ENCODE data around the gene GNE.
"Not testable (repeated sequence)": the region's sequence is repeated elsewhere in the genome, so short reads cannot be mapped to it uniquely, and the experiment has no call there.

Gene GNE, protein sequence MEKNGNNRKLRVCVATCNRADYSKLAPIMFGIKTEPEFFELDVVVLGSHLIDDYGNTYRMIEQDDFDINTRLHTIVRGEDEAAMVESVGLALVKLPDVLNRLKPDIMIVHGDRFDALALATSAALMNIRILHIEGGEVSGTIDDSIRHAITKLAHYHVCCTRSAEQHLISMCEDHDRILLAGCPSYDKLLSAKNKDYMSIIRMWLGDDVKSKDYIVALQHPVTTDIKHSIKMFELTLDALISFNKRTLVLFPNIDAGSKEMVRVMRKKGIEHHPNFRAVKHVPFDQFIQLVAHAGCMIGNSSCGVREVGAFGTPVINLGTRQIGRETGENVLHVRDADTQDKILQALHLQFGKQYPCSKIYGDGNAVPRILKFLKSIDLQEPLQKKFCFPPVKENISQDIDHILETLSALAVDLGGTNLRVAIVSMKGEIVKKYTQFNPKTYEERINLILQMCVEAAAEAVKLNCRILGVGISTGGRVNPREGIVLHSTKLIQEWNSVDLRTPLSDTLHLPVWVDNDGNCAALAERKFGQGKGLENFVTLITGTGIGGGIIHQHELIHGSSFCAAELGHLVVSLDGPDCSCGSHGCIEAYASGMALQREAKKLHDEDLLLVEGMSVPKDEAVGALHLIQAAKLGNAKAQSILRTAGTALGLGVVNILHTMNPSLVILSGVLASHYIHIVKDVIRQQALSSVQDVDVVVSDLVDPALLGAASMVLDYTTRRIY
- 25.8 to 53.5 (median 34.7) reads per million in 17 experiments for total RNA-seq

DNA sequence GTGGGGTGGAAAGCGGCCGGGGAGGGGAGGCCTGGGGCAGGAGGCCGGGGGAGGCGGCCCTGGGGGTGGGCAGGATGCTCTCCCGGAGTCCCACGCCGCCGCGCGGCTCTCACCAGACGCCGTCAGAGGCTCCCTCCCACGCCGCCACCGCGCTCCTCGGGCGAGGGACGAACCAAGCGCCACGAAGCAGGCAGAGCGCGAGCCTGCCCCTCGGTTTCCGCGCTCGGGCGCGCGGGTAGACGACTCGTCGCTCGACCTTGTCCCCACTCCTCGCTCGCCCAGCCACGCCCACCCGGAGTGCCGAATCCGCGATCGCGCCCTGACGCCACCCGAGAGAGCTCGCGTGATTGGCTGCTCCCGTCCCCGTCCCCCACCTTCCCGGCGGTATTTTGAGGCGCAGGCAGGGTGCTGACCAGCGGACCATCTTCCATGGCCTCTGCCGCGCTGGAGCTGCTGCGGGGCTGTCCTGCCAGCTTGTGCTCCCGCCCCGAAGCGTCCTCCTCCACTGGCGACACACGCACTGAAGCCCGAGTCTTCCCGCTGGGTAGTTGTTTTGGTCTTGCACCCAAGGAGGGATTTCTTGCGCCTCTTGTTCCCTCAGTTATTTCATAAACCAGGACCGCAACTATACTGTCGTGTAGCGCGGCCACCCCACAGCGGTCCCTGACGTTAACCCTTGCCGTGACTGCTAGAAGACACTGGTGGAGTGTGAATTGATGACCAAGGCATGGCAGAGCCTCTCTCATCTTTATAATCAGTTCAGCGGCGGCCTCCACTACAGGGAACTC, at the start of gene GNE:
GNE (minus strand) TSS at position 241 of the 788 bp plus-strand sequence. CDS start 9,093 bp downstream, outside the sequence.
- peak; percentile 98 to 99 (median 98) for DNase-seq

DNA sequence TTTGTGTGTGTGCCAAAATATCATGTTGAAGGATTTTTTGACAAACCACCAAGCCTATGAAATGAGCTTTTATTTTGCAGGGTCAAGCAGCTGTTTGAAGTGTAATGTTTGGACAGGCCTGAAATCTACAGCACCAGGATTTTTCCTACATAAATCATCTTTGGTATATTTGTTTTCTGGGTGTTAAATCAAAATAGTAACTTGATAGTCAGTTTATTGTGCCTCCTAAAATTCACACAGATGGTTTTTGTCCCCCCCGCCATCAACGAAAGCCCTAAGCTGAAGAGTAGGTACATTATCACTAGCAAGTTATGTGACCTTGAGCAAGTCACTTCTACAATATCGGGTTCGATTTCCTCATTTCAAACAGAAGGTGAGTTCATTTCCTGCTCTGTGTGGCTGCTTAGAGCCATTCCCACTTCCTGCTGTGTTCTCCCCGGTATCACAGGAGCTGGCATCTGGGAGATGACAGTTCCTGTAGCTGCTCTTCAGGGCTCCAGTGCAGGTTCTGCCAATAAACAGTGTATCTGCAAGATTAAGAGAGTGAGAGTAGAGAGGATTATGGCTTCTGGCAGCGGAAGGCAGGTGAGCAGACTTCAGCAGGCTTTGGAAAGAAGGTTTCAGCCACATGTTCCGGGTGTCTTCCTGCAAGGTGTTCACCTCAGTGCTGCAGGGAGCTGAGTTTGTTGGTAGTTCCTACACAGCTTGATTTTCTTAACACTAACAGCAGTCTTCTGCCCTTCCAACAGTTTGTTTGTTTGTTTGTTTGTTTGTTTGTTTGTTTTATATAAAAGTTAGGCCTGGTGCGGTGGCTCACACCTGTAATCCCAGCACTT, 48.4 kb upstream of the GNE start:
- DNase-seq = no peak

DNA sequence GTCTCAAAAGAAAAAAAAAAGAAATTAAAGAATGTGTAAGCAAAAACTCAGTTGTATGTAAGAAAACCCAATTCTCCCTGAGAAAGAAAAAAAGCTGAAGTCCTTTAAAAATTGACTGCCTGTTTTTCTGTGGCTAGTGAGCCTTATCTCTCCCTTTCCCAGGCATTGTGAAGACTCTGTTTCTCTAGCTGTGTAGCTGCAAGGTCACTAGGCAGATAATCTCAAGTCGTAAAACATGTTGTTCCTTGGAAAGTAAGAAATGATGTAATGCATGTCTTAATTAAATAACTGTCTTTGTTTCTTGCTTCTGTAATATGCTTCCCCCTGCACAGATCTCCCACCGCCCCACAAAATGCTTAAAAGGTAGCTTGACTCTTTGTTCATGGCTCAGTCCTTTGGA, 46.1 kb upstream of the GNE start:
- DNase-seq = not testable (repeated sequence)

DNA sequence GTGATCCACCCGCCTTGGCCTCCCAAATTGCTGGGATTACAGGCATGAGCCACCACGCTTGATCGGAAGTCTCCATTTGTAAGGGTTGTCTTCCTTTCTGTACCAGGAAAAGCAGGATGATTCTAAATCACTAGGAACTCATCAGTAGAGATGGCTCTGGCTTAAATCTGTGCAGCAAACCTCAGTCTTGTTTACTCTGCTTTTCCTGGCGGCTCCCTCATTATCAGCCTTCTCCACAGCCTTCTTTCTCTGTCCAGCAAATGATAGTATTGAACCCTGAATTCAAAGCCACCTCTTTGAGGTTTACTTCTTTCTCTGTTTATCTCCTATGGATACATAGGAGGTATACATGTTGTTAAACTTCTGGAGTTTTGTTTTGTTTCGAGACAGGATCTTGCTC, 43.0 kb upstream of the GNE start:
- DNase-seq = no peak

DNA sequence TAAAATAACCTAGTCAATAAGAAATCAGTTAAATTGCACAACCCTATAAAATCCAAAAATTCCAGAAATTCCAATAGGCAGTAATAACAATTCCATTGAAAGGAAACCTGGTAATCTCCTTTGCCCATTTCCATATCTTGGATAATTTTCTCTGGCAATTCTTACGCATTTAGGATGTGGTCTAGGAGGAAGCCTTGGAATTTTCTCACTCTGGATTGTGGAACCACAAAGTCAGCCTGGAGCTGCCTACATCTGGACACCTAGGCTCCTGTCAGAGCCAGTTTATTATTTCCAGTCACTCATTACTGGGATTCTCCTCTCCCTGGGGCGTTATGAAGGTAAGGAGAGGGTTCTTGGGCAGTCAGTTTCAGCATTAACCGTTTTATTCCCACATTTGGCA, 40.3 kb upstream of the GNE start:
- DNase-seq = no peak

DNA sequence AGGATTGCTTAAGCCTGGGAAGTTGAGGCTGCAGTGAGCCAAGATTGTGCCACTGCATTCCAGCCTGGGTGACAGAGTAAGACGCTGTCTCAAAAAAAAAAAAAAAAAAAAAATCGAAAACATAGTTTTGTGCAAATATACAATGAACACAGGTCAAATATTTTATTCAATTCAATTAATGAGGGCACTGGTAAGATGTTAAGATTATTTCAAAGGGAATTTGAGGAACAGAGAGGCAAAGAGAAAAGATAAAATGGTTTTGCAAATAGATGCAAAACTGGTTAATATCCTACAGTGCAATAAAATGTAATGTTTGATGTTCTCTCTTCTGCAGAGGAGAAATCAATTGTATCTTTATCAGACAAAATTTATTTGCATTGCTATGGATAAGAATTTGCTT, 39.5 kb upstream of the GNE start:
- DNase-seq = no peak

DNA sequence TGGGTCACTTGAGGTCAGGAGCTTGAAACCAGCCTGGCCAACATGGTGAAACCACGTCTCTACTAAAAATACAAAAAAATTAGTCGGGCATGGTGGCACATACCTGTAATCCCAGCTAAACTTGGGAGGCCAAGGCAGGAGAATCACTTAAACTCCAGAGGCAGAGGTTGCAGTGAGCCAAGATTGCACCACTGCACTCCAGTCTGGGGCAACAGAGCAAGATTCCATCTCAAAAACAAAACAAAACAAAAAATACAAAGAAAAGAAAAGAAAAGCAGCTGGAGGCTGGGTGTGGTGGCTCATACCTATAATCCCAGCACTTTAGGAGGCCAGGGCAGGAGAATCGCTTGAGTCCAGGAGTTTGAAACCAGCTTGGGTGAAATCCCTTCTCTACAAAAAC, 36.7 kb upstream of the GNE start:
- not testable (repeated sequence) for DNase-seq

DNA sequence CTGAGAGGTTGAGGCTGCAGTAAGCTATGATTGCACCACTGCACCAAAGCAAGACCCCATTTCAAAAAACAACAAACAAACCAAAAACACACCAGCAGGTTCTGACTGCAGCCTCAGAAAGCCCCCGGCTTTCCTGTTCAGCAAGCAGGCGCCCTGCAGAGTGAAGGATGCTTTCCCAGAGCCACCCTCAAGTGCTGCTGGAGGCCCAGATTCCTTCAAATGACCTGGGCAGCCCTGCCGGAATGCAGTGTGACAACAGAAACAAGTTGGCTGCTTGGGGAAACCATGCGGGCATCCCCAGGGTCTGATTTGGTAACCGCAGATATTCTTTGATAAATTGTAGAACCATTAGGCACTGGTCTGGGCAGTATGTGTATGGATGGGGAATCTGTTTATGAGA, 35.7 kb upstream of the GNE start:
- DNase-seq = no peak

DNA sequence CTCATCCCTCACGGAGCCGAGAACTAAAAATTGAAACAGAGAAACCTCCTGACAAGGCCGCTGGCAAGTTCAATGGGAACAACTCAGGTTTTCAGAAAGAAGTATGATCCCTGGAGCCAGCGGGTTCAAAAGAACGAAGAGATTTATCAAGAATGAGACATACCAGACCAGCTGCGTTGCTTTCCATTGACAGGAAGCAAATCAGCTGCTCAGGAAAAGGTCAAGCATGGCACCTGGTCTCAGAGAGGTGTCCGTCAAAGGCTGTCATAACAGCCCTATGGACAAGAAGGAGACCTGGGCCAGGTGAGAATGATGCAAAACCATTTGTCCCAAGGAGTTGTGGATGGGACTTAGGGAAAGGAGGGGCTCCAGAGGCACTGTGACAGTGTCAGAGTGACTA, 34.9 kb upstream of the GNE start:
- DNase-seq = no peak

DNA sequence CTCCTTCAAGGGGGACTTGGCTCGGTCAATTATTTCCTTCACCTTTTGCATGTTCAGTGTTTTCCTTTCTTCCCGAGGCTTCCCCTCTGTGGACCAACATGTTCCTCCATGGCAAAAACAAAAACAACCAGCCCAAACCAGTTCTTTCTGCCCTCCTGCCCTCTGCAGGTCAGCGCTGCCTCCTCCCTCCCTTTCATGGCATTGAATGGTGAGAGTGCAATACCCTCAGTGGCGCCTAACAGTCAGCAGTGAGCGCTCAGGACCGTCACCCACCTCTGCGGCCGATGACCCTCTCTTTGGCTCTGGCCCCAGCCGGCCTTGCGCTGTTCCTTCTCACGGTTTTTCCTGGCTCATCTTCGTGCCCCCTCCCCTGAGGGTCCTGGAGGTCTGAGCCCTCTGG, 34.4 kb upstream of the GNE start:
- DNase-seq = no peak

DNA sequence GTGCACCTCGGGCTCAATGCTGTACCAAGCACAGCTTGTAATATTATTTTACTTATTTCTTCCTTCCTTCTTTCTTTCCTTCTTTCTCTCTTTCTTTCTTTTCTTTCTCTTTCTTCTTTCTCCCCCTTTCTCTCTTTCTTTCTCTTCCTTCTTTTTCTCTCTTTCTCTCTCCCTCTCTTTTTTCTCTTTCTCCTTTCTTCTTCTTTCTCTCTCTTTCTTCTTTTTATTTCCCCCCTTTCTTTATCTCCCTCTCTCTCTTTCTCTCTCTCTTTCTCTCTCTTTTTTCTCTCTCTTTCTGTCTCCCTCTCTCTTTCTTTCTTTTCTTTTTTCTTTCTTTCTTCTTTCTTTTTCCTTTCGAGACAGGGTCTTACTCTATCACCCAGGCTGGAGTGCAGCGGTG, 32.7 kb upstream of the GNE start:
- no peak for DNase-seq

DNA sequence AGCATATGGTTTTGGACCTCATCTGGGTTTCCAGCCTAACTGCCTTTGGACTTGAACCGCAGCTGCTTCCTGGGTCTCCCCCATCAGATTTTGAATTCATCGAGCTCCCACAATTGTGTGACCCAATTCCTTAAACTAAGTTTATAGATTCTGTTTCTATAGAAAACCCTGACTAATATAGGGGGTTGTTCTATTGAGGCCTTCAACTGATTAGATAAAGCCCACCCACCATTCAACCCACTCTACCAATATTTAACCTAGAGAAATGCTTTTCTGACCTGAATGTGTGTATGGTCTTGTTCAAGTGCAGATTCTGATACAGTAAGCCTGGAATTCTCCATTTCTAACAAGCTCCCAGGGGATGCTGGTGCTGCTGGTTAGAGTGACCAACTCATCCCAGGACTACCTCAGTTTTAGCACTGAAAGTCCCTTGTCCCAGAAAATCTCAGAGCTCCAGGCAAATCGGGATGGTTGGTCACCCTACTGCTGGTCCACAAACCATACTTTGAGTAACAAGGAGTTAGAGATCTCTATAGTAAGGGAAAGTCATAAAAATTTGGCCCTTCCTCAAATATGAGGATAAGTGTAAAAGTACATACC, 31.7 kb upstream of the GNE start:
- no peak for DNase-seq

DNA sequence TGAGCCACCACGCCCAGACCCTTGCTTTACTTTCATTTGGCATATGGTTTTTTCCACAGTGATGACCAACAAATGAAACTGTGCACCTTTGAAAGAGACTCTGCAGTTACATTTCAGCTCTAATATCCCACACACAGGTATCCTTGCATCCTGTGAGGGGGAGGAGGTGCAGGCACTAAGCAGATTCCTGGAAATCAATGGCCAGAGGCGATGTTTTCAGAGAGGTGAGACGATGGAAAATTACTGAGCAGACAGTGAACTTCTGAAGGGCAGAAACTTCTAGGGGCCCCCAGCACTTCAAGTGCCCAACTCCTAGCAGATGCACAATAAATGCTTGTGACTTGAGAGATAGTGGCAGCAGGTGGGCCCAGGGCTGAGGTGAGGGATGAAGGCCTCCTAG, 29.8 kb upstream of the GNE start:
- DNase-seq = no peak

DNA sequence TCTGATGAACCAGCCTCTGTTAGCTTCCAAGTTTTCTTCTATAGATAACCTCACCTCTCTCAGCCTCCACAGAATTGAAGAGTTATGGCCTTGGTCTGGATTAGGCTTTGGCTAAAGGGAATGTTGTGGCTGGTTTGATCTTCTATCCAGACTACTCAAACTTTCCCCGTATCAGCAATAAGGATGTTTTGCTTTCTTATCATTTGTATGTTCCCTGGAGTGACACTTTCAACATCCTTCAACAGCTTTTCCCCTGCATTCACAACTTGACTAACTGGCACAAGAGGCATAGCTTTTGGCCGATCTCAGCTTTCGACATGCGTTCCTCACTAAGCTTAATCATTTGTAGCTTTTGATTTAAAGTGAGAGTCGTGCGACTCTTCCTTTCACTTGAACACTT, 28.1 kb upstream of the GNE start:
- DNase-seq = no peak

DNA sequence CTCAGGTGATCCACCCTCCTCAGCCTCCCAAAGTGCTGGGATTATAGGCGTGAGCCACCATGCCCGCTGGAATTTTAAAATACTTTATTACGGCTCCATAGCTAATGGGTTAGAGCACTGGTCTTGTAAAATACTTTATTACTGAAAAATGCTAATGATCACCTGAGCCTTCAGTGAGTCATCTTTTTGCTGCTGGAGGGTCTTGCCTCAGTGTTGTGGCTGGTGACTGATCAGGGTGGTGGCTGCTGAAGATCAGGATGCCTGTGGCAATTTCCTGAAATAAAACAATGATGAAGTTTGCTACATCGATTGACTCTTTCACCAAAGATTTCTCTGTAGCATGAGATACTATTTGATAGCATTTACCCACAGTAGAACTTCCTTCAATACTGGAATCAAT, 26.0 kb upstream of the GNE start:
- DNase-seq = no peak

DNA sequence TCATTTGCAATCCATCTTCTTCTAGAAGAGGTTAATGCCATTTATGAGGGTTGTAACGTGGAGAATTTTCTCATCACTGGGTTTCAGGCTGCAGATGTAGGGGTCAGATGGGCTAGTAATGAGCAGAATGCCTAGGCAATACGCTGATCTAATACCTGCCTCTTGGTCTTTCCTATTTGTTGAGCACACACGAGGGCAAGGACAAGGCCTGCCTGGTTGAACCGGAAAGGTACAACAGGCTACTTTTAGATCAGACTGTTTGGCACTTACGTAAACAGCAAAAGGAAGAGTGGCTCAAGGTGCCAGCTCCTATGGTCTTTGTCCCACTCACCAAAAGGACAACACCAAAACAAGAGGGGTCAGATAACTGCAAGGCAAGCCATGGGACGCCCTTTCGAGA, 24.0 kb upstream of the GNE start:
- DNase-seq = no peak

DNA sequence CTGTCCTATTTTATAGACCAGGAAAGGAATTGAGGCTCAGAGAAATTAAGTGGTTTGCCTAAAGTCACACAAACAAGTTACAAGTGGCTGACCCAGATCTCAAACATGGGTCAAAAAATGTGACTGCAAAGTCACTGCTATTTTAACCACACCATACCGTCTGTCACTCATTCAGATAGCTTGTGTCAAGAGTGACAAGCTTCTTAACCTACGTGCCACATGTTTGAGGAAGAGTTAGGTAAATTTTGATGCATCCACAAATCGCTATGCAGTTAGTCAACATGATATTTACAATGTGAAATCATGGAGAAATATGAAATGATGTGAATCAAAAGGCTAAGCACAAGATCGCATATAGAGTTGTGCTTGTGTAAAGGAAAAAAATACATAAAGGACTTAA, 22.7 kb upstream of the GNE start:
- no peak for DNase-seq

DNA sequence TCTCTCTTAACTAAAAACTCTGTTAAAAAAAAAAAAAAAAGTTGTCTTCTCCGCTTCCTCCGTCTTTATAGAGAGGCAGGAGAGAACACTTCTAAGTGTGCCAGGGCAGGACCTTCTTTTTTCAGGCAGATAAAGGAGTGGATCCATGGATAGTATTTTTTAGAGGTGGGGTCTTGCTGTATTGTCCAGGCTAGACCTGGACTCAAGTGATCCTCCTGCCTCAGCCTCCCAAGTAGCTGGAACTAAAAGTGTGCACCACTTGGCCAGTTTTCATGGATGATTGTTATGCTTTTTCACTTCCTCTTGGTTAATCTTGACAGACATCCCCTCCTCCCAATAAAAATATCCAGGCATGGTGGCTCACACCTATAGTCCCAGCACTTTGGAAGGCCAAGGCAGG, 20.0 kb upstream of the GNE start:
- DNase-seq = no peak

DNA sequence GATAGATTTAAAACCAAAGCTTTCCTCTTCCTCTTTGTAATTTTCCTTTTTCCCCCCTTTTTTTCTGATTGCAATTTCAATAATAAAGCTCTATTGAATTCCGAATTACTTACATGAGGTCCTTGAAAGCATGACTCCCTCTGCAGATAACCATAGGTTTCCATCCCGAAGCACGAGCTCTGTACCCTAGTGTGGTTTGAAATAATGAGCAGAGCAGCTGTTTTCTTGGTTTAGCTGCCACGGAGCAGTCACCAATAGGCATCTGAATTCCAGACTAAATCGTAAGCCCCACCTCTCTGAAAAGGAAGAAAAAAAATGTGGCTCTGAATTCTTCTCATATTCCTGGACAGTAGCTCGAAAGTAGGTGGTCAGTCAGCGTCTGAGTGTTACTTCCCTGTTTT, 18.5 kb upstream of the GNE start:
- peak in 2 of 4 experiments; percentile 7 to 41 for DNase-seq

DNA sequence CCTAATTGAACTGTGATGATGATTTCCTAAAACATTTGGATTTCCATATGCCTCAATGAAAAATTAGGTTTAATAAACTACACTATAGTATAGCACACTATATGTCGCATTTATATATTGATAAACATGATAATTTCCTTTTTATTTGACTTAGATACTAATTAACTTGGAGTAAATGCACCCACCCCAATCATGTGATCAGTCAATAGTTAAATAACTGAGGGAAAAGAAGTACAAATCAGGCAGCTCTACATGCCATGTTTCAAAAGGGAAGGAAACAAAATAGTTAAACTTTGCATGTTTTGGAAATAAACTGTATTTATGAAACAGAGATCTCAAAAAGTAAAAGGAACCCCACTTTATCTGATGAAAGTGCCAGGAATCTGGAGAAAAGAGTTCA, 18.0 kb upstream of the GNE start:
- no peak for DNase-seq

DNA sequence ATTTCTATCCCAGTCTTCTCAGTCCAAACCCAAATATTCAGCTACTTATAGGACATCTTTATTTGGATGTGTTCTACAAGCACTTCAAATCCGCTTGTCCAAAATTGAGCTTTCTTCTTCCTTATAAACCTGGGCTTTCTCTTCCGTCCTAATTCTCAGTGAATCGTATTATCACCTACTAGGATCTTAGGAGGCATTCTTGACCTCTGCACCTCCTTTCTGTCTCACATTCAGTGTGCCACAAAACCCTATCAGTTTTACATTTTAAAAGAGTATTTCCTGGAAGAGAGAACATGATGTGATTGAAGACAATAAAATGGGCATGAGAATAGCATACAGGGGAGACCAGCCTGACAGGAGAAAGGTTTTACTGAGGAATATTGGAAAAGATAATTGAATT, 16.8 kb upstream of the GNE start:
- DNase-seq = no peak

DNA sequence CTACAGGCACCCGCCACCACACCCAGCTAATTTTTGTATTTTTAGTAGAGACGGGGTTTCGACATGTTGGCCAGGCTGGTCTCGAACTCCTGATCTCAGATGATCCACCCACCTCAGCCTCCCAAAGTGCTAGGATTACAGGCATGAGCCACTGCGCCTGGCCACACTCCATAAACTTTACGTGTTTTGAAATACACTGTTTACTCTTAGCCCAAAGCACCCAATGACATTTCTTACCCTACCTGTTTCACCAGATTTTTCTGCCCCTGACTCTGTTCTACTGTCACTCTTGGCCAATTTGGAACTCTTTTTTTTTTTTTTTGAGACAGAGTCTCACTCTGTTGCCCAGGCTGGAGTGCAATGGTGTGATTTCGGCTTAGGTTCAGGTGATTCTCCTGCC, 15.1 kb upstream of the GNE start:
- not testable (repeated sequence) for DNase-seq
